RCC 7860 (cell line): ENCODE measurements around the gene LOXL1.

ENCODE experiments used
- DNase-seq: peaks from one replicate; pipeline ENCODE4 v3.0.0-alpha.2; 2015; ENCODE audit warnings: low spot score
- FAIRE-seq: peaks from 2 replicates; lab custom pipeline; 2012; peaks lifted over from hg19 to GRCh38; lab: Jason Lieb, UNC

The LOXL1 gene

GRCh38 chr15:73990250-73991005, 64.2 kb downstream of the LOXL1 start:
- DNase-seq (no peak), FAIRE-seq (no peak)

GRCh38 chr15:73991260-73991659, 65.0 kb downstream of the LOXL1 start:
- FAIRE-seq: no peak
- no peak for DNase-seq

GRCh38 chr15:73991726-73992593, 65.7 kb downstream of the LOXL1 start, which contains the start of gene STOML1:
TSS of gene STOML1 (minus strand) at chr15:73992295. CDS start at chr15:73992223, 72 bp downstream.
- FAIRE-seq: no peak
- DNase-seq: peak; percentile 78

- no peak for DNase-seq
- no peak for FAIRE-seq
Observed at GRCh38 chr15:73992594-73992898, 66.3 kb downstream of the LOXL1 start.

GRCh38 chr15:73993211-73993994, 67.1 kb downstream of the LOXL1 start:
- DNase-seq (no peak), FAIRE-seq (no peak)

- DNase-seq (peak; percentile 88), FAIRE-seq (peak; percentile 87)
Observed at GRCh38 chr15:73994413-73994883, 68.2 kb downstream of the LOXL1 start, which contains the start of gene PML. TSS of gene PML (plus strand) at chr15:73994716. CDS start at chr15:73994813, 97 bp downstream.

GRCh38 chr15:73994912-73995622, 68.8 kb downstream of the LOXL1 start:
- no peak for FAIRE-seq
- no peak for DNase-seq

GRCh38 chr15:73996267-73996666, 70.0 kb downstream of the LOXL1 start:
- no peak for FAIRE-seq
- DNase-seq: no peak

GRCh38 chr15:73996939-73997338, 70.7 kb downstream of the LOXL1 start:
- peak; percentile 86 for FAIRE-seq
- peak; percentile 68 for DNase-seq

GRCh38 chr15:73997986-73998385, 71.7 kb downstream of the LOXL1 start:
- no peak for DNase-seq
- FAIRE-seq: no peak
